Astrocyte (in vitro differentiated cells and primary cell): ENCODE results near the gene GBA2.

Experiments used
- EZH2 ChIP-seq: IDR thresholded peaks from 2 replicates; pipeline ENCODE4 v1.6.1; 2012; ENCODE audit warnings: mild to moderate bottlenecking, low read length, inconsistent platforms; ENCODE audit not compliant: insufficient read depth
- TF ChIP-seq, protein P1 (sequence below): IDR thresholded peaks from 2 replicates; pipeline ENCODE4 v1.5.1; 2011; ENCODE audit warnings: low read depth, mild to moderate bottlenecking, inconsistent platforms, low read length, moderate library complexity; ENCODE audit not compliant: insufficient read depth

DNA sequence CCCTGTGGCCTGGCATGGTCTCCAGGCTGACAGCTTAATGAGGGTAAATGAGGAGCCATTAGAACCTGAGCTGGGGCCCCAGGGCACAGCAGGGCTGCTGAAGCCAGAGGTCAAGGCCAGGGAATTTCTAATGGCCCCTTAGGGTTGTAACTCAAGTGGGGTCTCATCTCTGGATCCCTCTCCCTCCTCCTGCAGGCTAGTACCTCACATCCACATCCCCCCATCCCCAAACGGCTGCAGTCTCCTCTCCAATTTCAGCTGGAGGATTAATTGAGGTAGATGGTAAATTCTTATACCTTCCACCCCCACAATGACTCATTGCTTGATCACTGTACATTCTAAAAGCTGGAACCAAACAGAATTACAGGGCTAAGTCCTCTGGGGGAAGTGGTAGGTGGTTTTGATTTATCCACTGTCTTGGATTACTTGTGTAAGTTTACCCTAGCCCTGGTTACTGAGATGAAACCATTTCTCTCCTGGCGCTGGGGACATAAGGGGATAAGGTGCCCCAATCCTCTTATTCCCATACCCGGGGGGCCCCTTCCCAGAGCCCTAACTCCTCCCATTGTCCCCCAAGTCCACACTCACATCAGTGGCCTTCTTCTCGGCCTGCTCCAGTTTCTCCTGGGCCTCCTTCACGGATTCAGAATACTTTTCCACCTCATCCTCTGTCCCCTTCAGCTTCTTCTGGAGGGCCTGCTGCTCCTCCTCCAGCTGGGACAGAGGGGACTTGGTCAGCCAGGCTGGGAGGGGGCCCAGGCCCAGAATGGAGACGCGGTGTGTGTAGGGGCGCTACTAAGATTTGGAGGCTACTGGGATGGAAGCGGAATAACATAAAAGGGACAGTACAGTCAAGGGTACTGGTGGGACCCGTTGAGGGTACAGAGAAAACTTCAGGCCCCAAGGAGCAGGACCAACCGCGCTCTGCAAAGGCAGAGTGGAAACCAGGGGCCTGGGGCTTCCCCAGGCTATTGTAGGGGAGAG is 60.2 kb downstream of the GBA2 start:
- TF ChIP-seq, protein P1, sequence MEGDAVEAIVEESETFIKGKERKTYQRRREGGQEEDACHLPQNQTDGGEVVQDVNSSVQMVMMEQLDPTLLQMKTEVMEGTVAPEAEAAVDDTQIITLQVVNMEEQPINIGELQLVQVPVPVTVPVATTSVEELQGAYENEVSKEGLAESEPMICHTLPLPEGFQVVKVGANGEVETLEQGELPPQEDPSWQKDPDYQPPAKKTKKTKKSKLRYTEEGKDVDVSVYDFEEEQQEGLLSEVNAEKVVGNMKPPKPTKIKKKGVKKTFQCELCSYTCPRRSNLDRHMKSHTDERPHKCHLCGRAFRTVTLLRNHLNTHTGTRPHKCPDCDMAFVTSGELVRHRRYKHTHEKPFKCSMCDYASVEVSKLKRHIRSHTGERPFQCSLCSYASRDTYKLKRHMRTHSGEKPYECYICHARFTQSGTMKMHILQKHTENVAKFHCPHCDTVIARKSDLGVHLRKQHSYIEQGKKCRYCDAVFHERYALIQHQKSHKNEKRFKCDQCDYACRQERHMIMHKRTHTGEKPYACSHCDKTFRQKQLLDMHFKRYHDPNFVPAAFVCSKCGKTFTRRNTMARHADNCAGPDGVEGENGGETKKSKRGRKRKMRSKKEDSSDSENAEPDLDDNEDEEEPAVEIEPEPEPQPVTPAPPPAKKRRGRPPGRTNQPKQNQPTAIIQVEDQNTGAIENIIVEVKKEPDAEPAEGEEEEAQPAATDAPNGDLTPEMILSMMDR: no peak
- TF ChIP-seq EZH2: no peak
